GM12878 (cell line): ENCODE results near the gene CD9.

Experiments
- ASH2L ChIP-seq: fragments of 300-600, 200-600 bp; sonication (generic); IDR thresholded peaks from 2 replicates; pipeline ENCODE4 v1.6.1; 2017; ENCODE audit warnings: low read depth, mild to moderate bottlenecking, borderline replicate concordance
- BCL11A ChIP-seq: IDR thresholded peaks from 2 replicates; pipeline ENCODE4 v1.6.1; 2011; ENCODE audit warnings: low read depth, low read length
- CBFB ChIP-seq: IDR thresholded peaks from 2 replicates; pipeline ENCODE4 v1.6.1; 2016; ENCODE audit warnings: antibody characterized with exemption, low read depth
- JUND ChIP-seq: IDR thresholded peaks from 2 replicates; pipeline ENCODE4 v1.6.1; 2012; ENCODE audit warnings: low read depth, mild to moderate bottlenecking, low read length, improper control_type of control experiment, moderate library complexity
- POLR2A ChIP-seq: IDR thresholded peaks from 2 replicates; pipeline ENCODE4 v1.6.1; 2011; ENCODE audit warnings: low read depth, mild to moderate bottlenecking, low read length
- RAD51 ChIP-seq: fragments of 450-650 bp; IDR thresholded peaks from 2 replicates; pipeline ENCODE4 v1.6.1; 2016; ENCODE audit warnings: moderate library complexity, mild to moderate bottlenecking, inconsistent platforms
- RFX5 ChIP-seq: IDR thresholded peaks from 2 replicates; pipeline ENCODE4 v1.6.1; 2011; ENCODE audit warnings: low read depth, low read length, improper control_type of control experiment
- SIN3A ChIP-seq: IDR thresholded peaks from 2 replicates; pipeline ENCODE4 v1.6.1; 2012; ENCODE audit warnings: low read depth, low read length, improper control_type of control experiment
- SUPT20H ChIP-seq: IDR thresholded peaks from 2 replicates; pipeline ENCODE4 v1.6.1; 2011; ENCODE audit warnings: low read depth, mild to moderate bottlenecking, low read length, moderate library complexity, borderline replicate concordance; ENCODE audit not compliant: control insufficient read depth
- TF ChIP-seq, protein P1 (sequence below), 3 experiments: IDR thresholded peaks in 2 of 3; conservative IDR thresholded peaks in 1 of 3; 2 replicates each; pipeline ENCODE4 v1.5.1; 2011; ENCODE audit warnings: low read depth in 3 of 3, low read length in 3 of 3, mild to moderate bottlenecking in 3 of 3, control low read depth in 2 of 3, moderate library complexity in 2 of 3, inconsistent platforms in 1 of 3, mixed read lengths in 1 of 3; ENCODE audit not compliant: control insufficient read depth in 2 of 3, insufficient read depth in 1 of 3; ENCODE audit errors: extremely low read depth in 1 of 3
- TF ChIP-seq, protein P2 (sequence below): IDR thresholded peaks from 2 replicates; pipeline ENCODE4 v1.6.1; 2011; ENCODE audit warnings: low read depth, low read length, improper control_type of control experiment, borderline replicate concordance
- TF ChIP-seq, protein P3 (sequence below): IDR thresholded peaks from 2 replicates; pipeline ENCODE4 v1.6.1; 2012; ENCODE audit warnings: low read depth, low read length, improper control_type of control experiment

DNA sequence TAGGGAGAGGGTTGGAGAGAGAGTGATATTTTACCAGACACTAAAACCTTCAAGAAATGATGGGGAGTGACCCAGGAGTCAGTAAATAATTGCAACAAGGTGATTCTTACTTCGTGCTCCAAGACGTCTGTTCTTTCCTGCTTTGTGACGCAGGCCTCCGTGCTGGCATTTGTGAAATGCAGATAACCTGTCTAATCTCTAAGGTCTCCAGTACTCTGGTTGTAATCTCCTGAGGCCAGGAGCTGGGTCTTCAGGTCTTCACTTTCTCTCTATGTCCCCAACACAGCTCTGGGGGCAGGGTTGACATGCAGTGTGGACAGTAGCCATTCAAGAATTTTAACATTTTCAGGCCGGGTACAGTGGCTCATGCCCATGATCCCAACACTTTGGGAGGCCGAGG is 53.1 kb downstream of the CD9 start:
- no peak for TF ChIP-seq POLR2A
- no peak for TF ChIP-seq JUND
- TF ChIP-seq, protein P1, sequence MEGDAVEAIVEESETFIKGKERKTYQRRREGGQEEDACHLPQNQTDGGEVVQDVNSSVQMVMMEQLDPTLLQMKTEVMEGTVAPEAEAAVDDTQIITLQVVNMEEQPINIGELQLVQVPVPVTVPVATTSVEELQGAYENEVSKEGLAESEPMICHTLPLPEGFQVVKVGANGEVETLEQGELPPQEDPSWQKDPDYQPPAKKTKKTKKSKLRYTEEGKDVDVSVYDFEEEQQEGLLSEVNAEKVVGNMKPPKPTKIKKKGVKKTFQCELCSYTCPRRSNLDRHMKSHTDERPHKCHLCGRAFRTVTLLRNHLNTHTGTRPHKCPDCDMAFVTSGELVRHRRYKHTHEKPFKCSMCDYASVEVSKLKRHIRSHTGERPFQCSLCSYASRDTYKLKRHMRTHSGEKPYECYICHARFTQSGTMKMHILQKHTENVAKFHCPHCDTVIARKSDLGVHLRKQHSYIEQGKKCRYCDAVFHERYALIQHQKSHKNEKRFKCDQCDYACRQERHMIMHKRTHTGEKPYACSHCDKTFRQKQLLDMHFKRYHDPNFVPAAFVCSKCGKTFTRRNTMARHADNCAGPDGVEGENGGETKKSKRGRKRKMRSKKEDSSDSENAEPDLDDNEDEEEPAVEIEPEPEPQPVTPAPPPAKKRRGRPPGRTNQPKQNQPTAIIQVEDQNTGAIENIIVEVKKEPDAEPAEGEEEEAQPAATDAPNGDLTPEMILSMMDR (IDR thresholded peaks at IDR 0.05 in 2 of 3, conservative IDR thresholded peaks at IDR 0.05 in 1 of 3; ENCODE audit: control insufficient read depth in 2 of 3, extremely low read depth in 1 of 3, insufficient read depth in 1 of 3, low read depth in 3 of 3, low read length in 3 of 3): no peak
- no peak for TF ChIP-seq BCL11A
- no peak for TF ChIP-seq SUPT20H
- no peak for TF ChIP-seq SIN3A
- TF ChIP-seq, protein P2, sequence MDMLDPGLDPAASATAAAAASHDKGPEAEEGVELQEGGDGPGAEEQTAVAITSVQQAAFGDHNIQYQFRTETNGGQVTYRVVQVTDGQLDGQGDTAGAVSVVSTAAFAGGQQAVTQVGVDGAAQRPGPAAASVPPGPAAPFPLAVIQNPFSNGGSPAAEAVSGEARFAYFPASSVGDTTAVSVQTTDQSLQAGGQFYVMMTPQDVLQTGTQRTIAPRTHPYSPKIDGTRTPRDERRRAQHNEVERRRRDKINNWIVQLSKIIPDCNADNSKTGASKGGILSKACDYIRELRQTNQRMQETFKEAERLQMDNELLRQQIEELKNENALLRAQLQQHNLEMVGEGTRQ: no peak
- no peak for TF ChIP-seq RAD51
- TF ChIP-seq, protein P3, sequence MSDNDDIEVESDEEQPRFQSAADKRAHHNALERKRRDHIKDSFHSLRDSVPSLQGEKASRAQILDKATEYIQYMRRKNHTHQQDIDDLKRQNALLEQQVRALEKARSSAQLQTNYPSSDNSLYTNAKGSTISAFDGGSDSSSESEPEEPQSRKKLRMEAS: no peak
- TF ChIP-seq ASH2L: no peak
- TF ChIP-seq CBFB: no peak
- TF ChIP-seq RFX5: no peak
